IPS-18a (cell line): Measurements from ENCODE around the gene SFT2D2.
"Not testable (repeated sequence)": the region's sequence is repeated elsewhere in the genome, so short reads cannot be mapped to it uniquely, and the experiment has no call there.

Source experiments
- H3K27ac ChIP-seq: one replicate; pipeline ENCODE4 v1.5.1; 2013; ENCODE audit warnings: low read length
- H3K27me3 ChIP-seq: one replicate; pipeline ENCODE4 v1.6.1; 2013; ENCODE audit warnings: mild to moderate bottlenecking, low read length; ENCODE audit not compliant: control insufficient read depth, insufficient read depth
- H3K36me3 ChIP-seq: one replicate; pipeline ENCODE4 v1.6.1; 2013; ENCODE audit warnings: low read depth, low read length; ENCODE audit not compliant: control insufficient read depth
- H3K4me1 ChIP-seq: one replicate; pipeline ENCODE4 v1.6.1; 2013; ENCODE audit warnings: low read depth, low read length; ENCODE audit not compliant: control insufficient read depth
- H3K4me3 ChIP-seq: one replicate; pipeline ENCODE4 v1.5.1; 2013; ENCODE audit warnings: low read length
- H3K9ac ChIP-seq: one replicate; pipeline ENCODE4 v1.6.1; 2013; ENCODE audit warnings: mild to moderate bottlenecking, low read length, moderate library complexity
- H3K9me3 ChIP-seq: one replicate; pipeline ENCODE4 v1.6.1; 2013; ENCODE audit warnings: low read depth, low read length; ENCODE audit not compliant: control insufficient read depth

The SFT2D2 gene

GRCh38 chr1:168225476-168226190 is at the start of gene SFT2D2:
Gene SFT2D2, plus strand, starts transcription at chr1:168226004. Its CDS starts 76 bp downstream, at chr1:168226080.
- Histone ChIP-seq H3K9ac (peak within 1 kb of the TSS; percentile 80), H3K27me3 (peaks cover 3% of the 10 kb centered on the region), H3K36me3 (no peaks in the 10 kb centered on the region), H3K9me3 (no peaks in the 10 kb centered on the region), H3K27ac (peak within 1 kb of the TSS; percentile 67), H3K4me1 (no peaks in the 10 kb centered on the region), H3K4me3 (peak within 1 kb of the TSS; percentile 81)

GRCh38 chr1:168178227-168178637 is 47.6 kb upstream of the SFT2D2 start:
- no peaks in the 10 kb centered on the region for H3K9me3 ChIP-seq
- H3K4me1 ChIP-seq = peaks cover 14% of the 10 kb centered on the region
- H3K9ac ChIP-seq = peak overlapping the region; percentile 50
- no peaks in the 10 kb centered on the region for H3K27me3 ChIP-seq
- no peaks in the 10 kb centered on the region for H3K36me3 ChIP-seq
- H3K4me3 ChIP-seq = peak overlapping the region; percentile 92
- peak overlapping the region; percentile 66 for H3K27ac ChIP-seq

GRCh38 chr1:168178638-168179437 is 47.0 kb upstream of the SFT2D2 start, which contains the start of gene TIPRL:
Gene TIPRL, plus strand, starts transcription at chr1:168178962. Its CDS starts 116 bp downstream, at chr1:168179078.
- Histone ChIP-seq H3K27ac (peak within 1 kb of the TSS; percentile 66), H3K9ac (peak within 1 kb of the TSS; percentile 70), H3K4me1 (peaks cover 14% of the 10 kb centered on the region)

GRCh38 chr1:168179438-168180147 is 46.2 kb upstream of the SFT2D2 start:
- peaks cover 14% of the 10 kb centered on the region for H3K4me1 ChIP-seq
- no peaks in the 10 kb centered on the region for H3K9me3 ChIP-seq
- H3K4me3 ChIP-seq = peak overlapping the region; percentile 92
- no peak overlapping the region for H3K27ac ChIP-seq
- H3K27me3 ChIP-seq = no peaks in the 10 kb centered on the region
- H3K9ac ChIP-seq = peak overlapping the region; percentile 70
- H3K36me3 ChIP-seq = no peaks in the 10 kb centered on the region

More at GRCh38 chr1:168178638-168179437, 47.0 kb upstream of the SFT2D2 start, which contains the start of gene TIPRL:
- H3K9me3 ChIP-seq = no peaks in the 10 kb centered on the region
- peak within 1 kb of the TSS; percentile 92 for H3K4me3 ChIP-seq
- no peaks in the 10 kb centered on the region for H3K36me3 ChIP-seq
- H3K27me3 ChIP-seq = no peaks in the 10 kb centered on the region

- Histone ChIP-seq H3K27ac (no peak overlapping the region), H3K9me3 (no peaks in the 10 kb centered on the region), H3K9ac (peak overlapping the region; percentile 70), H3K27me3 (no peaks in the 10 kb centered on the region), H3K36me3 (no peaks in the 10 kb centered on the region), H3K4me3 (peak overlapping the region; percentile 92), H3K4me1 (peaks cover 14% of the 10 kb centered on the region)
These were observed 45.7 kb upstream of the SFT2D2 start for GRCh38 chr1:168180148-168180524.

GRCh38 chr1:168181063-168181720 is 44.6 kb upstream of the SFT2D2 start:
- not testable (repeated sequence) for H3K27ac ChIP-seq, H3K9me3 ChIP-seq, H3K9ac ChIP-seq, H3K36me3 ChIP-seq, H3K4me3 ChIP-seq, H3K27me3 ChIP-seq
- H3K4me1 ChIP-seq = peaks cover 14% of the 10 kb centered on the region

GRCh38 chr1:168187177-168187576 is 38.6 kb upstream of the SFT2D2 start:
- no peaks in the 10 kb centered on the region for H3K4me1 ChIP-seq
- no peak overlapping the region for H3K27ac ChIP-seq
- H3K36me3 ChIP-seq = no peaks in the 10 kb centered on the region
- H3K4me3 ChIP-seq = no peak overlapping the region
- no peaks in the 10 kb centered on the region for H3K27me3 ChIP-seq
- H3K9ac ChIP-seq = no peak overlapping the region
- H3K9me3 ChIP-seq = no peaks in the 10 kb centered on the region

GRCh38 chr1:168190403-168190802 is 35.4 kb upstream of the SFT2D2 start:
- Histone ChIP-seq H3K27ac (no peak overlapping the region), H3K9ac (no peak overlapping the region), H3K4me1 (no peaks in the 10 kb centered on the region), H3K36me3 (no peaks in the 10 kb centered on the region), H3K4me3 (no peak overlapping the region), H3K9me3 (no peaks in the 10 kb centered on the region), H3K27me3 (no peaks in the 10 kb centered on the region)

- peaks cover 10% of the 10 kb centered on the region for H3K36me3 ChIP-seq
- no peak overlapping the region for H3K9ac ChIP-seq
- H3K9me3 ChIP-seq = no peaks in the 10 kb centered on the region
- no peak overlapping the region for H3K4me3 ChIP-seq
- H3K4me1 ChIP-seq = peaks cover 5% of the 10 kb centered on the region
- H3K27me3 ChIP-seq = no peaks in the 10 kb centered on the region
- H3K27ac ChIP-seq = no peak overlapping the region
These were observed 30.3 kb upstream of the SFT2D2 start for GRCh38 chr1:168195199-168196135.

- Histone ChIP-seq H3K36me3 (peaks cover 10% of the 10 kb centered on the region), H3K9me3 (no peaks in the 10 kb centered on the region)
These were observed 26.7 kb upstream of the SFT2D2 start for GRCh38 chr1:168199056-168199455.

More at GRCh38 chr1:168199056-168199455, 26.7 kb upstream of the SFT2D2 start:
- Histone ChIP-seq H3K4me1 (peaks cover 5% of the 10 kb centered on the region), H3K27me3 (no peaks in the 10 kb centered on the region), H3K4me3 (no peak overlapping the region), H3K27ac (no peak overlapping the region), H3K9ac (no peak overlapping the region)
